HepG2 (cell line): ENCODE data around the gene MYO7B. TPM values are rescaled to one million over a fixed set of nuclear protein-coding genes. Genes with fewer than 3 reads are reported as not detected.

Experiments used
- FOXC1 ChIP-seq: sonication (generic); formaldehyde crosslinking; IDR thresholded peaks from 2 replicates; pipeline ENCODE4 v1.8.0; 2022; ENCODE audit warnings: mild to moderate bottlenecking, missing genetic modification reagents, borderline replicate concordance
- IRF2 ChIP-seq: IDR thresholded peaks from 2 replicates; pipeline ENCODE4 v1.6.1; 2018; ENCODE audit warnings: missing genetic modification reagents, missing compliant biosample characterization
- YEATS4 ChIP-seq: sonication (generic); formaldehyde crosslinking; IDR thresholded peaks from 2 replicates; pipeline ENCODE4 v1.4.0; 2020; ENCODE audit warnings: missing genetic modification reagents, borderline replicate concordance
- ZNF460 ChIP-seq: sonication (generic); formaldehyde crosslinking; IDR thresholded peaks from 2 replicates; pipeline ENCODE4 v1.5.1; 2020; ENCODE audit warnings: missing genetic modification reagents, mild to moderate bottlenecking, borderline replicate concordance
- polyA plus RNA-seq, 8 experiments: library from polyadenylated mRNA; depleted of rRNA in 3 of 8; stranded (reverse) in 7 of 8; unstranded in 1 of 8; fragments of >200 nt; fragmentation: Illumina TruSeq in 4 of 8; extraction: Trizol in 4 of 8; gene quantifications; 2 replicates each; pipeline versions ENCODE4 v1.2.1 to v1.2.3, GENCODE V29; 2011 to 2016; ENCODE audit warnings: low read depth in 4 of 8, missing spikeins in 1 of 8, mixed read lengths in 1 of 8; ENCODE audit not compliant: insufficient read depth in 1 of 8
- total RNA-seq, 5 experiments: library from RNA; depleted of rRNA; stranded (reverse); fragments of >200 nt; fragmentation: Illumina TruSeq; extraction: Trizol; gene quantifications; 2 replicates each; pipeline ENCODE4 v1.2.3, GENCODE V29; 2016; ENCODE audit warnings: low read depth in 1 of 5
- TF ChIP-seq, protein P1 (sequence below): sonication (generic); formaldehyde crosslinking; IDR thresholded peaks from 2 replicates; pipeline ENCODE4 v1.4.0; 2020; ENCODE audit warnings: missing genetic modification reagents
- TF ChIP-seq, protein P2 (sequence below): IDR thresholded peaks from 2 replicates; pipeline ENCODE4 v1.6.1; 2016; ENCODE audit warnings: control low read depth
- TF ChIP-seq, protein P3 (sequence below): sonication (generic); formaldehyde crosslinking; IDR thresholded peaks from 2 replicates; pipeline ENCODE4 v1.5.1; 2020; ENCODE audit warnings: mild to moderate bottlenecking, missing genetic modification reagents, borderline replicate concordance
- TF ChIP-seq, protein P4 (sequence below): sonication (generic); formaldehyde crosslinking; IDR thresholded peaks from 2 replicates; pipeline ENCODE4 v1.8.1; 2023; ENCODE audit warnings: mild to moderate bottlenecking, missing genetic modification reagents

The MYO7B gene
- total and polyA plus RNA-seq, 2 of the 13 experiments (the other 11 are each of a cell fraction or from before 2014, with no cell fraction given): not detected

DNA sequence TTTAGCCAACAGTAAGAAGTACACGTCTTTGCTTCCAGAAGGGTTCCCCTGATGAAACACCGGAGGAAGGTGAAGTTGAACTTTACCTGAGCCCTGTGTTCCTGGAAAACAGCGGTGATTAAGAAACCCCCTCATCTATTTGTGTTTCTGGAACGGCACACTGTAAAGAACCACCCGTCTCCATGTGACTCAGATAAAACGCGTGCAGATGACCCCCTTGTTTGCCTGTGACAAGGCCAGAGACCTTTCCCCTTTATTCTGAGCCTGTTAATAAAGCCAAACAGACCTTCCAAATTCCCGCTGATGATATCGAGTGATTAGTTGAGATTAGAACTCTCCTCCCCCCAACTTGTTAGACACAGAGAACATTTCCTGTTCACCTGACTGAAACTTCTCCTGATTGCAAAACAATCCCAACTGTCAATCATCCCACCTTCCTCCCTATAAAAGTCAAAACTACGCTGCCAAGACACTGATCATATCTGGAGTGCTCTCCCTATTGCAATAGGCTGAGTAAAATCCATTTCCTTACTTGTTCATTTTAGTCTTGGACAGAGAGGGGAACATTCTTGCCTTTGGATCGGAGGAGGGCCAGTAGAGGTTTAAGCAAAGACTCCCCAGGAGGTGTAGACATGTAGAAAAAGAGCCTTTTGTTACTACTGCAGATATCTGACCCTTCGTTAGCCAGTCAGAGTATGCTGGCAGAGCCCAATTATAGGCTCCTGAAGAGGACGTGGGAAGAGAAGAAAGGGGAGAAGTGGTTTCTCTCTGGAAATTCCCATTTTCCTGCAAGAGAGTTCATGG lies 8.3 kb upstream of the MYO7B start (continued):
- TF ChIP-seq, protein P1, sequence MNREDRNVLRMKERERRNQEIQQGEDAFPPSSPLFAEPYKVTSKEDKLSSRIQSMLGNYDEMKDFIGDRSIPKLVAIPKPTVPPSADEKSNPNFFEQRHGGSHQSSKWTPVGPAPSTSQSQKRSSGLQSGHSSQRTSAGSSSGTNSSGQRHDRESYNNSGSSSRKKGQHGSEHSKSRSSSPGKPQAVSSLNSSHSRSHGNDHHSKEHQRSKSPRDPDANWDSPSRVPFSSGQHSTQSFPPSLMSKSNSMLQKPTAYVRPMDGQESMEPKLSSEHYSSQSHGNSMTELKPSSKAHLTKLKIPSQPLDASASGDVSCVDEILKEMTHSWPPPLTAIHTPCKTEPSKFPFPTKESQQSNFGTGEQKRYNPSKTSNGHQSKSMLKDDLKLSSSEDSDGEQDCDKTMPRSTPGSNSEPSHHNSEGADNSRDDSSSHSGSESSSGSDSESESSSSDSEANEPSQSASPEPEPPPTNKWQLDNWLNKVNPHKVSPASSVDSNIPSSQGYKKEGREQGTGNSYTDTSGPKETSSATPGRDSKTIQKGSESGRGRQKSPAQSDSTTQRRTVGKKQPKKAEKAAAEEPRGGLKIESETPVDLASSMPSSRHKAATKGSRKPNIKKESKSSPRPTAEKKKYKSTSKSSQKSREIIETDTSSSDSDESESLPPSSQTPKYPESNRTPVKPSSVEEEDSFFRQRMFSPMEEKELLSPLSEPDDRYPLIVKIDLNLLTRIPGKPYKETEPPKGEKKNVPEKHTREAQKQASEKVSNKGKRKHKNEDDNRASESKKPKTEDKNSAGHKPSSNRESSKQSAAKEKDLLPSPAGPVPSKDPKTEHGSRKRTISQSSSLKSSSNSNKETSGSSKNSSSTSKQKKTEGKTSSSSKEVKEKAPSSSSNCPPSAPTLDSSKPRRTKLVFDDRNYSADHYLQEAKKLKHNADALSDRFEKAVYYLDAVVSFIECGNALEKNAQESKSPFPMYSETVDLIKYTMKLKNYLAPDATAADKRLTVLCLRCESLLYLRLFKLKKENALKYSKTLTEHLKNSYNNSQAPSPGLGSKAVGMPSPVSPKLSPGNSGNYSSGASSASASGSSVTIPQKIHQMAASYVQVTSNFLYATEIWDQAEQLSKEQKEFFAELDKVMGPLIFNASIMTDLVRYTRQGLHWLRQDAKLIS (CRISPR knock-in tag): 0 out of 2 replicates have a peak, but pooled peaks have one; percentile 2
- TF ChIP-seq FOXC1 (CRISPR knock-in tag): 0 out of 2 replicates have a peak, but pooled peaks have one; percentile 14
- peak; percentile 15; the same call in 1 of the 2 replicates for TF ChIP-seq IRF2 (CRISPR knock-in tag)
- 0 out of 2 replicates have a peak, but pooled peaks have one; percentile 7 for TF ChIP-seq ZNF460 (CRISPR knock-in tag)
- TF ChIP-seq, protein P2, sequence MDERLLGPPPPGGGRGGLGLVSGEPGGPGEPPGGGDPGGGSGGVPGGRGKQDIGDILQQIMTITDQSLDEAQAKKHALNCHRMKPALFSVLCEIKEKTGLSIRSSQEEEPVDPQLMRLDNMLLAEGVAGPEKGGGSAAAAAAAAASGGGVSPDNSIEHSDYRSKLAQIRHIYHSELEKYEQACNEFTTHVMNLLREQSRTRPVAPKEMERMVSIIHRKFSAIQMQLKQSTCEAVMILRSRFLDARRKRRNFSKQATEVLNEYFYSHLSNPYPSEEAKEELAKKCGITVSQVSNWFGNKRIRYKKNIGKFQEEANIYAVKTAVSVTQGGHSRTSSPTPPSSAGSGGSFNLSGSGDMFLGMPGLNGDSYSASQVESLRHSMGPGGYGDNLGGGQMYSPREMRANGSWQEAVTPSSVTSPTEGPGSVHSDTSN (CRISPR knock-in tag): peak; percentile 89
- TF ChIP-seq, protein P3, sequence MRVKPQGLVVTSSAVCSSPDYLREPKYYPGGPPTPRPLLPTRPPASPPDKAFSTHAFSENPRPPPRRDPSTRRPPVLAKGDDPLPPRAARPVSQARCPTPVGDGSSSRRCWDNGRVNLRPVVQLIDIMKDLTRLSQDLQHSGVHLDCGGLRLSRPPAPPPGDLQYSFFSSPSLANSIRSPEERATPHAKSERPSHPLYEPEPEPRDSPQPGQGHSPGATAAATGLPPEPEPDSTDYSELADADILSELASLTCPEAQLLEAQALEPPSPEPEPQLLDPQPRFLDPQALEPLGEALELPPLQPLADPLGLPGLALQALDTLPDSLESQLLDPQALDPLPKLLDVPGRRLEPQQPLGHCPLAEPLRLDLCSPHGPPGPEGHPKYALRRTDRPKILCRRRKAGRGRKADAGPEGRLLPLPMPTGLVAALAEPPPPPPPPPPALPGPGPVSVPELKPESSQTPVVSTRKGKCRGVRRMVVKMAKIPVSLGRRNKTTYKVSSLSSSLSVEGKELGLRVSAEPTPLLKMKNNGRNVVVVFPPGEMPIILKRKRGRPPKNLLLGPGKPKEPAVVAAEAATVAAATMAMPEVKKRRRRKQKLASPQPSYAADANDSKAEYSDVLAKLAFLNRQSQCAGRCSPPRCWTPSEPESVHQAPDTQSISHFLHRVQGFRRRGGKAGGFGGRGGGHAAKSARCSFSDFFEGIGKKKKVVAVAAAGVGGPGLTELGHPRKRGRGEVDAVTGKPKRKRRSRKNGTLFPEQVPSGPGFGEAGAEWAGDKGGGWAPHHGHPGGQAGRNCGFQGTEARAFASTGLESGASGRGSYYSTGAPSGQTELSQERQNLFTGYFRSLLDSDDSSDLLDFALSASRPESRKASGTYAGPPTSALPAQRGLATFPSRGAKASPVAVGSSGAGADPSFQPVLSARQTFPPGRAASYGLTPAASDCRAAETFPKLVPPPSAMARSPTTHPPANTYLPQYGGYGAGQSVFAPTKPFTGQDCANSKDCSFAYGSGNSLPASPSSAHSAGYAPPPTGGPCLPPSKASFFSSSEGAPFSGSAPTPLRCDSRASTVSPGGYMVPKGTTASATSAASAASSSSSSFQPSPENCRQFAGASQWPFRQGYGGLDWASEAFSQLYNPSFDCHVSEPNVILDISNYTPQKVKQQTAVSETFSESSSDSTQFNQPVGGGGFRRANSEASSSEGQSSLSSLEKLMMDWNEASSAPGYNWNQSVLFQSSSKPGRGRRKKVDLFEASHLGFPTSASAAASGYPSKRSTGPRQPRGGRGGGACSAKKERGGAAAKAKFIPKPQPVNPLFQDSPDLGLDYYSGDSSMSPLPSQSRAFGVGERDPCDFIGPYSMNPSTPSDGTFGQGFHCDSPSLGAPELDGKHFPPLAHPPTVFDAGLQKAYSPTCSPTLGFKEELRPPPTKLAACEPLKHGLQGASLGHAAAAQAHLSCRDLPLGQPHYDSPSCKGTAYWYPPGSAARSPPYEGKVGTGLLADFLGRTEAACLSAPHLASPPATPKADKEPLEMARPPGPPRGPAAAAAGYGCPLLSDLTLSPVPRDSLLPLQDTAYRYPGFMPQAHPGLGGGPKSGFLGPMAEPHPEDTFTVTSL (CRISPR knock-in tag): 0 out of 2 replicates have a peak, but pooled peaks have one; percentile 32
- TF ChIP-seq, protein P4, sequence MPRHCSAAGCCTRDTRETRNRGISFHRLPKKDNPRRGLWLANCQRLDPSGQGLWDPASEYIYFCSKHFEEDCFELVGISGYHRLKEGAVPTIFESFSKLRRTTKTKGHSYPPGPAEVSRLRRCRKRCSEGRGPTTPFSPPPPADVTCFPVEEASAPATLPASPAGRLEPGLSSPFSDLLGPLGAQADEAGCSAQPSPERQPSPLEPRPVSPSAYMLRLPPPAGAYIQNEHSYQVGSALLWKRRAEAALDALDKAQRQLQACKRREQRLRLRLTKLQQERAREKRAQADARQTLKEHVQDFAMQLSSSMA: no peak
- TF ChIP-seq YEATS4: peak; percentile 6; the same call in 1 of the 2 replicates
